Cerebellar nuclear complex (tissue), 1 donor: Measurements from ENCODE around the gene PRKAA1.
"Not testable (repeated sequence)": the region's sequence is repeated elsewhere in the genome, so short reads cannot be mapped to it uniquely, and the experiment has no call there.

Experiments
- DNase-seq, 2 experiments: peaks; one replicate each; lab custom pipeline; 2025; lab: John Stamatoyannopoulos, UW

PRKAA1 gene

GRCh38 chr5:40722497-40722911 is 75.7 kb downstream of the PRKAA1 start:
- DNase-seq, result not testable (repeated sequence)

GRCh38 chr5:40720069-40720468 is 78.1 kb downstream of the PRKAA1 start:
- no peak for DNase-seq

- no peak for DNase-seq
Observed at GRCh38 chr5:40717281-40717680, 80.9 kb downstream of the PRKAA1 start.

- DNase-seq, result no peak
Observed at GRCh38 chr5:40716590-40716989, 81.6 kb downstream of the PRKAA1 start.

GRCh38 chr5:40716000-40716399 is 82.2 kb downstream of the PRKAA1 start:
- DNase-seq, result no peak

- no peak for DNase-seq
Observed at GRCh38 chr5:40714001-40714400, 84.2 kb downstream of the PRKAA1 start.

GRCh38 chr5:40710575-40710974 is 87.6 kb downstream of the PRKAA1 start:
- DNase-seq, result not testable (repeated sequence)
